Measurements from ENCODE around the gene MYLK. TPM values are rescaled to one million over a fixed set of nuclear protein-coding genes. Genes with fewer than 3 reads are reported as not detected.

Gene MYLK
- total and polyA plus RNA-seq, 9 of the 15 experiments (the other 6 are each of a cell fraction or from before 2014, with no cell fraction given): 0.11 to 0.53 (median 0.18) TPM; not detected in 2

DNA sequence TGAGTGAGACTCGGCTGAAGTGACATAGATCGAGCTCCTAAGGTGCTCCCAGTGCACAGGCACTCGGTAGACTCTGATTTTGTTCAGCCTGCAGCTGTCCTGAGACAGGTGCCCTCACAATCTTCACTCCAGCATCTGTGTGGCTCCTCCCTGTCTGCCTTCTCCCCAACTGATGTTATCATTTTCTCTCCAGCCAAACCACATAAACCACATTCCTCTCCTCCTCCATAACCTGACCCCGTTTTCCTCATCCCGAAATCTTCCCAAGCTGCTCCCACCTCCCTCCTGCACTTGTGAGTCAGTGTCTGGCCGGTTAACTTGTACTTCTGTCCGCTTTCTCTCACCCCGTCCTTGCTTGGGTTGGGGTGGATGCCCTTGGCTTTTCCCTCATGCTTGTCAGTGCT is 206.0 kb downstream of the MYLK start:
- POLR2A ChIA-PET: no interaction called here
- no TSS peak for BruUV-seq (replicated peaks)
- in situ Hi-C loops (cut with MboI): no loop called here

More for the DNA sequence above, 206.0 kb downstream of the MYLK start:
- H3K4me1 ChIP-seq (replicated peaks in 1 of 2; ENCODE audit: control insufficient read depth in 2 of 2, insufficient read depth in 2 of 2, low read length in 2 of 2): no peaks in the 10 kb centered on the region
- no peaks in the 10 kb centered on the region for H3K9me3 ChIP-seq (replicated peaks; ENCODE audit: control insufficient read depth, insufficient read depth, low read depth, low read length)
- no peaks in the 10 kb centered on the region for H3K79me2 ChIP-seq (ENCODE audit: control insufficient read depth, insufficient read depth, low read length)
- no peaks in the 10 kb centered on the region for H3K9me1 ChIP-seq (ENCODE audit: control insufficient read depth, insufficient read depth, low read length)
- DNase-seq (ENCODE audit: extremely low read depth in 1 of 4, low spot score in 3 of 4) (no peak), FAIRE-seq (no peak), ATAC-seq (no peak)
- intact Hi-C loops (cut with micrococcal nuclease): no loop called here
- H4K20me1 ChIP-seq (replicated peaks; ENCODE audit: control insufficient read depth, insufficient read depth, low read length): no peaks in the 10 kb centered on the region
- H3K4me2 ChIP-seq (ENCODE audit: insufficient read depth, low read length): no peak overlapping the region
- H3K4me3 ChIP-seq: no peak overlapping the region
- no peak overlapping the region for H3K9ac ChIP-seq (ENCODE audit: insufficient read depth in 1 of 2, low read depth in 2 of 2, low read length in 2 of 2)
- no peak overlapping the region for H2AFZ ChIP-seq (ENCODE audit: low read depth, low read length)
- H3K27ac ChIP-seq (ENCODE audit: extremely low read depth, low read depth, low read length): no peak overlapping the region
- H3K36me3 ChIP-seq (ENCODE audit: control insufficient read depth, insufficient read depth, low read length): no peaks in the 10 kb centered on the region
- CTCF ChIA-PET (ENCODE audit: low intra/inter-chr PET ratio): no interaction called here
- peaks cover 0 to 17% of the 10 kb centered on the region in 2 experiments; a peak in 3 of 5 replicates for H3K27me3 ChIP-seq (ENCODE audit: control insufficient read depth in 2 of 2, insufficient read depth in 2 of 2, low read length in 2 of 2)
- 1% methylated on average over 8 of the region's 8 CpGs for WGBS (ENCODE audit: insufficient coverage, low coverage, missing lambda C conversion rate)
- TF ChIP-seq RBM17 (IDR thresholded peaks at IDR 0.05; ENCODE audit: borderline replicate concordance, low read depth, low read length) (no peak), NR2C1 (IDR thresholded peaks at IDR 0.05) (no peak), NR2C1 (tag; IDR thresholded peaks at IDR 0.05) (no peak), NFE2L1 (tag; IDR thresholded peaks at IDR 0.05; ENCODE audit: borderline replicate concordance, low read depth) (no peak), SMAD4 (CRISPR knock-in tag; conservative IDR thresholded peaks at IDR 0.05) (no peak), TEAD1 (CRISPR knock-in tag; IDR thresholded peaks at IDR 0.05) (no peak), ZZZ3 (IDR thresholded peaks at IDR 0.05) (no peak)
- TF ChIP-seq, protein P1, sequence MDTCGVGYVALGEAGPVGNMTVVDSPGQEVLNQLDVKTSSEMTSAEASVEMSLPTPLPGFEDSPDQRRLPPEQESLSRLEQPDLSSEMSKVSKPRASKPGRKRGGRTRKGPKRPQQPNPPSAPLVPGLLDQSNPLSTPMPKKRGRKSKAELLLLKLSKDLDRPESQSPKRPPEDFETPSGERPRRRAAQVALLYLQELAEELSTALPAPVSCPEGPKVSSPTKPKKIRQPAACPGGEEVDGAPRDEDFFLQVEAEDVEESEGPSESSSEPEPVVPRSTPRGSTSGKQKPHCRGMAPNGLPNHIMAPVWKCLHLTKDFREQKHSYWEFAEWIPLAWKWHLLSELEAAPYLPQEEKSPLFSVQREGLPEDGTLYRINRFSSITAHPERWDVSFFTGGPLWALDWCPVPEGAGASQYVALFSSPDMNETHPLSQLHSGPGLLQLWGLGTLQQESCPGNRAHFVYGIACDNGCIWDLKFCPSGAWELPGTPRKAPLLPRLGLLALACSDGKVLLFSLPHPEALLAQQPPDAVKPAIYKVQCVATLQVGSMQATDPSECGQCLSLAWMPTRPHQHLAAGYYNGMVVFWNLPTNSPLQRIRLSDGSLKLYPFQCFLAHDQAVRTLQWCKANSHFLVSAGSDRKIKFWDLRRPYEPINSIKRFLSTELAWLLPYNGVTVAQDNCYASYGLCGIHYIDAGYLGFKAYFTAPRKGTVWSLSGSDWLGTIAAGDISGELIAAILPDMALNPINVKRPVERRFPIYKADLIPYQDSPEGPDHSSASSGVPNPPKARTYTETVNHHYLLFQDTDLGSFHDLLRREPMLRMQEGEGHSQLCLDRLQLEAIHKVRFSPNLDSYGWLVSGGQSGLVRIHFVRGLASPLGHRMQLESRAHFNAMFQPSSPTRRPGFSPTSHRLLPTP (IDR thresholded peaks at IDR 0.05; ENCODE audit: borderline replicate concordance, extremely low read depth, insufficient read length): no peak
- TF ChIP-seq, protein P2, sequence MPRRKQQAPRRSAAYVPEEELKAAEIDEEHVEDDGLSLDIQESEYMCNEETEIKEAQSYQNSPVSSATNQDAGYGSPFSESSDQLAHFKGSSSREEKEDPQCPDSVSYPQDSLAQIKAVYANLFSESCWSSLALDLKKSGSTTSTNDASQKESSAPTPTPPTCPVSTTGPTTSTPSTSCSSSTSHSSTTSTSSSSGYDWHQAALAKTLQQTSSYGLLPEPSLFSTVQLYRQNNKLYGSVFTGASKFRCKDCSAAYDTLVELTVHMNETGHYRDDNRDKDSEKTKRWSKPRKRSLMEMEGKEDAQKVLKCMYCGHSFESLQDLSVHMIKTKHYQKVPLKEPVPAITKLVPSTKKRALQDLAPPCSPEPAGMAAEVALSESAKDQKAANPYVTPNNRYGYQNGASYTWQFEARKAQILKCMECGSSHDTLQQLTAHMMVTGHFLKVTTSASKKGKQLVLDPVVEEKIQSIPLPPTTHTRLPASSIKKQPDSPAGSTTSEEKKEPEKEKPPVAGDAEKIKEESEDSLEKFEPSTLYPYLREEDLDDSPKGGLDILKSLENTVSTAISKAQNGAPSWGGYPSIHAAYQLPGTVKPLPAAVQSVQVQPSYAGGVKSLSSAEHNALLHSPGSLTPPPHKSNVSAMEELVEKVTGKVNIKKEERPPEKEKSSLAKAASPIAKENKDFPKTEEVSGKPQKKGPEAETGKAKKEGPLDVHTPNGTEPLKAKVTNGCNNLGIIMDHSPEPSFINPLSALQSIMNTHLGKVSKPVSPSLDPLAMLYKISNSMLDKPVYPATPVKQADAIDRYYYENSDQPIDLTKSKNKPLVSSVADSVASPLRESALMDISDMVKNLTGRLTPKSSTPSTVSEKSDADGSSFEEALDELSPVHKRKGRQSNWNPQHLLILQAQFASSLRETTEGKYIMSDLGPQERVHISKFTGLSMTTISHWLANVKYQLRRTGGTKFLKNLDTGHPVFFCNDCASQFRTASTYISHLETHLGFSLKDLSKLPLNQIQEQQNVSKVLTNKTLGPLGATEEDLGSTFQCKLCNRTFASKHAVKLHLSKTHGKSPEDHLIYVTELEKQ (CRISPR knock-in tag; IDR thresholded peaks at IDR 0.05): no peak

Measured in K562 (cell line).